Measurements from ENCODE around the gene PLEKHA1. TPM values are rescaled to one million over a fixed set of nuclear protein-coding genes. Genes with fewer than 3 reads are reported as not detected.

PLEKHA1 gene
- total RNA-seq, 5 donors from 2014 or later (not counting 1 experiment from before 2014, with no cell fraction given) = 36.8 to 58.6 (median 40.5) TPM

- Histone ChIP-seq H3K27ac (ENCODE audit: low read length) (no peak overlapping the region), H3K36me3 (ENCODE audit: control insufficient read depth in 2 of 2, extremely low read depth in 1 of 2, insufficient read depth in 1 of 2, low read length in 1 of 2) (no peaks in the 10 kb centered on the region), H3K27me3 (replicated peaks in 1 of 2; ENCODE audit: control insufficient read depth in 2 of 2, extremely low read depth in 1 of 2, insufficient read depth in 2 of 2, low read length in 1 of 2) (peaks cover 0 to 14% of the 10 kb centered on the region in 2 experiments), H3K9me3 (no peaks in the 10 kb centered on the region), H3K4me1 (ENCODE audit: control insufficient read depth in 1 of 2, extremely low read depth in 1 of 2, insufficient read depth in 2 of 2, low read length in 2 of 2) (no peaks in the 10 kb centered on the region), H3K4me3 (ENCODE audit: control insufficient read depth in 1 of 2, extremely low read depth in 1 of 2, low read length in 1 of 2) (no peak overlapping the region)
- Mint-ChIP-seq H3K4me3 (no peak overlapping the region), H3K27ac (no peak overlapping the region), H3K4me1 (no peaks in the 10 kb centered on the region), H3K9me3 (peaks cover 3 to 5% (median 4%) of the 10 kb centered on the region in 3 donors), H3K36me3 (no peaks in the 10 kb centered on the region), H3K27me3 (peaks cover 6 to 11% of the 10 kb centered on the region in 2 donors)
- DNase-seq = no peak
- 87% methylated on average over 7 of the region's 10 CpGs for WGBS (ENCODE audit: insufficient coverage)
- ChIA-PET CTCF (no interaction called here), POLR2A (no interaction called here)
- no peak for ATAC-seq (replicated peaks in 1 of 4)
Measured at GRCh38 chr10:122480146-122480833, 105.8 kb downstream of the PLEKHA1 start.

GRCh38 chr10:122481296-122482056, 107.0 kb downstream of the PLEKHA1 start:
- ATAC-seq (replicated peaks in 1 of 4) (no peak), DNase-seq (no peak)
- Histone ChIP-seq H3K9me3 (no peaks in the 10 kb centered on the region), H3K4me1 (ENCODE audit: control insufficient read depth in 1 of 2, extremely low read depth in 1 of 2, insufficient read depth in 2 of 2, low read length in 2 of 2) (no peaks in the 10 kb centered on the region), H3K4me3 (ENCODE audit: control insufficient read depth in 1 of 2, extremely low read depth in 1 of 2, low read length in 1 of 2) (no peak overlapping the region), H3K27me3 (replicated peaks in 1 of 2; ENCODE audit: control insufficient read depth in 2 of 2, extremely low read depth in 1 of 2, insufficient read depth in 2 of 2, low read length in 1 of 2) (peaks cover 0 to 10% of the 10 kb centered on the region in 2 experiments), H3K36me3 (ENCODE audit: control insufficient read depth in 2 of 2, extremely low read depth in 1 of 2, insufficient read depth in 1 of 2, low read length in 1 of 2) (no peaks in the 10 kb centered on the region), H3K27ac (ENCODE audit: low read length) (no peak overlapping the region)
- ChIA-PET CTCF (no interaction called here), POLR2A (no interaction called here)
- H3K27ac Mint-ChIP-seq = no peak overlapping the region
- no peak overlapping the region for H3K4me3 Mint-ChIP-seq
- peaks cover 3 to 5% (median 4%) of the 10 kb centered on the region in 3 donors for H3K9me3 Mint-ChIP-seq
- peaks cover 6% of the 10 kb centered on the region in 2 donors for H3K27me3 Mint-ChIP-seq
- no peaks in the 10 kb centered on the region for H3K36me3 Mint-ChIP-seq
- no peaks in the 10 kb centered on the region for H3K4me1 Mint-ChIP-seq
- WGBS (ENCODE audit: insufficient coverage) = 83% methylated on average over 1 of the region's 6 CpGs

Other genes starting within 250 kb of the PLEKHA1 start
- not detected for gene BTBD16, start 103.4 kb upstream of the PLEKHA1 start, total RNA-seq
- gene ARMS2, start 79.9 kb downstream of the PLEKHA1 start, total RNA-seq = not detected
- under 1 TPM in 3 of 5 donors, not detected in 2; 0.51 to 0.56 (median 0.55) TPM for gene HTRA1, start 86.8 kb downstream of the PLEKHA1 start, total RNA-seq
- under 1 TPM in 3 of 5 donors, not detected in 2; 0.10 to 0.18 (median 0.13) TPM for gene DMBT1, start 186.0 kb downstream of the PLEKHA1 start, total RNA-seq

Data from T-cell (primary cell).